BE2C (cell line): Measurements from ENCODE around the gene ECSIT.
"Not testable (repeated sequence)": the region's sequence is repeated elsewhere in the genome, so short reads cannot be mapped to it uniquely, and the experiment has no call there.

Experiments
- DNase-seq: peaks from one replicate; pipeline ENCODE4 v3.0.0-alpha.2; 2020
- H3K27me3 ChIP-seq: fragments of 250-450 bp; sonication (Bioruptor Pico); 2 replicates; pipeline ENCODE4 v1.5.1; 2020; ENCODE audit warnings: mild to moderate bottlenecking
- H3K36me3 ChIP-seq: fragments of 250-450 bp; sonication (Bioruptor Pico); 2 replicates; pipeline ENCODE4 v1.5.1; 2020; ENCODE audit warnings: mild to moderate bottlenecking
- H3K4me1 ChIP-seq: fragments of 250-450 bp; sonication (Bioruptor Pico); 2 replicates; pipeline ENCODE4 v1.5.1; 2020
- H3K4me3 ChIP-seq: 2 replicates; pipeline ENCODE4 v1.5.1; 2011; ENCODE audit warnings: low read depth, low read length
- H3K9me3 ChIP-seq: fragments of 250-450 bp; sonication (Bioruptor Pico); 2 replicates; pipeline ENCODE4 v1.5.1; 2020
- CTCF ChIP-seq: IDR thresholded peaks from 2 replicates; pipeline ENCODE4 v1.5.1; 2012; ENCODE audit warnings: mild to moderate bottlenecking, low read depth, low read length

Gene ECSIT

GRCh38 chr19:11460207-11460606 is 68.7 kb downstream of the ECSIT start:
- DNase-seq = no peak
- H3K36me3 ChIP-seq = peaks cover 17% of the 10 kb centered on the region
- no peaks in the 10 kb centered on the region for H3K27me3 ChIP-seq
- no peaks in the 10 kb centered on the region for H3K4me1 ChIP-seq
- H3K9me3 ChIP-seq = no peaks in the 10 kb centered on the region
- peak; percentile 34 for TF ChIP-seq CTCF
- no peak overlapping the region for H3K4me3 ChIP-seq

GRCh38 chr19:11458912-11459311 is 70.0 kb downstream of the ECSIT start:
- H3K4me3 ChIP-seq, H3K4me1 ChIP-seq, DNase-seq, H3K27me3 ChIP-seq, H3K9me3 ChIP-seq: not testable (repeated sequence)
- H3K36me3 ChIP-seq = peaks cover 17% of the 10 kb centered on the region

GRCh38 chr19:11458236-11458900 is 70.6 kb downstream of the ECSIT start:
- Histone ChIP-seq H3K4me1 (no peaks in the 10 kb centered on the region), H3K27me3 (no peaks in the 10 kb centered on the region)

GRCh38 chr19:11457831-11458230 is 71.1 kb downstream of the ECSIT start:
- no peaks in the 10 kb centered on the region for H3K27me3 ChIP-seq
- peaks cover 13% of the 10 kb centered on the region for H3K36me3 ChIP-seq
- no peak for TF ChIP-seq CTCF
- H3K4me3 ChIP-seq = no peak overlapping the region
- no peaks in the 10 kb centered on the region for H3K9me3 ChIP-seq
- DNase-seq = no peak
- no peaks in the 10 kb centered on the region for H3K4me1 ChIP-seq

More at GRCh38 chr19:11458236-11458900, 70.6 kb downstream of the ECSIT start:
- no peak for DNase-seq
- TF ChIP-seq CTCF = no peak
- no peaks in the 10 kb centered on the region for H3K9me3 ChIP-seq
- no peak overlapping the region for H3K4me3 ChIP-seq
- H3K36me3 ChIP-seq = peaks cover 15% of the 10 kb centered on the region

GRCh38 chr19:11457115-11457514 is 71.8 kb downstream of the ECSIT start:
- H3K9me3 ChIP-seq = no peaks in the 10 kb centered on the region
- no peaks in the 10 kb centered on the region for H3K4me1 ChIP-seq
- no peak for DNase-seq
- H3K36me3 ChIP-seq = peaks cover 13% of the 10 kb centered on the region
- H3K27me3 ChIP-seq = no peaks in the 10 kb centered on the region
- no peak overlapping the region for H3K4me3 ChIP-seq
- TF ChIP-seq CTCF = no peak

- H3K4me3 ChIP-seq = no peak overlapping the region
- no peak for TF ChIP-seq CTCF
Observed at GRCh38 chr19:11456659-11457058, 72.3 kb downstream of the ECSIT start.

More at GRCh38 chr19:11456659-11457058, 72.3 kb downstream of the ECSIT start:
- H3K9me3 ChIP-seq = no peaks in the 10 kb centered on the region
- no peak for DNase-seq
- no peaks in the 10 kb centered on the region for H3K4me1 ChIP-seq
- H3K36me3 ChIP-seq = peaks cover 13% of the 10 kb centered on the region
- no peaks in the 10 kb centered on the region for H3K27me3 ChIP-seq
